Spleen (tissue), 7 donors: ENCODE measurements around the gene KANTR.

Source experiments
- CTCF ChIP-seq, 11 experiments: fragments of 200-600 bp in 7 of 11; fragments of 450-650 bp in 4 of 11; sonication (generic) in 4 of 11; IDR thresholded peaks in 8 of 11; conservative IDR thresholded peaks in 3 of 11; 1 replicate in 7 of 11; 2 replicates in 4 of 11; pipeline versions ENCODE4 v1.4.0 to v1.8.0; 2016 to 2021; ENCODE audit warnings: antibody characterized with exemption in 11 of 11, inconsistent platforms in 4 of 11, mild to moderate bottlenecking in 1 of 11
- POLR2AphosphoS5 ChIP-seq, 3 donors: sonication (generic); formaldehyde crosslinking; IDR thresholded peaks; one replicate each; pipeline ENCODE4 v1.5.1; 2017; ENCODE audit warnings: antibody characterized with exemption in 3 of 3
- donor health status: DM: no; HTN: no; CAD: no; lungs with moderate emphysema.
- donor health status: DM: no; HTN: no; CAD: no.
- donor health status: DM: no; HTN: no; CAD: no.

- no peak for TF ChIP-seq CTCF (IDR thresholded peaks at IDR 0.05 in 8 of 11, conservative IDR thresholded peaks at IDR 0.05 in 3 of 11)
- no peak for TF ChIP-seq POLR2AphosphoS5 (IDR thresholded peaks at IDR 0.05)
These were observed 18.9 kb upstream of the KANTR start for GRCh38 chrX:53075011-53075410.
